SJSA1 (cell line): ENCODE results near the gene AFDN. TPM values are rescaled to one million over a fixed set of nuclear protein-coding genes. Genes with fewer than 3 reads are reported as not detected.
A peak's percentile ranks its signal among the peaks of the same experiment; 100 is the strongest.

Source experiments
- DNase-seq, 2 experiments: peaks; one replicate each; pipeline ENCODE4 v3.0.0-alpha.2; 2015 to 2020; ENCODE audit warnings: low spot score in 2 of 2, low read depth in 1 of 2
- H3K27ac ChIP-seq: fragments of 250-450 bp; sonication (Bioruptor Pico); 2 replicates; pipeline ENCODE4 v1.5.1; 2020; ENCODE audit warnings: mild to moderate bottlenecking, moderate library complexity
- H3K27me3 ChIP-seq: fragments of 250-450 bp; sonication (Bioruptor Pico); replicated peaks from 2 replicates; pipeline ENCODE4 v1.5.1; 2020; ENCODE audit warnings: mild to moderate bottlenecking, moderate library complexity
- H3K36me3 ChIP-seq: fragments of 250-450 bp; sonication (Bioruptor Pico); 2 replicates; pipeline ENCODE4 v1.5.1; 2020; ENCODE audit warnings: mild to moderate bottlenecking
- H3K4me1 ChIP-seq: fragments of 250-450 bp; sonication (Bioruptor Pico); replicated peaks from 2 replicates; pipeline ENCODE4 v1.6.1; 2021; ENCODE audit warnings: mild to moderate bottlenecking
- H3K4me3 ChIP-seq: fragments of 250-450 bp; sonication (Bioruptor Pico); 2 replicates; pipeline ENCODE4 v1.5.1; 2020; ENCODE audit warnings: mild to moderate bottlenecking
- H3K9me3 ChIP-seq: fragments of 250-450 bp; sonication (Bioruptor Pico); replicated peaks from 2 replicates; pipeline ENCODE4 v1.5.1; 2020; ENCODE audit warnings: mild to moderate bottlenecking
- total RNA-seq: library from RNA; depleted of rRNA; stranded (reverse); fragments of >200 nt; shearing (Covaris generic); gene quantifications from 2 replicates; pipeline ENCODE4 v1.2.3, GENCODE V29; 2014

The AFDN gene
- total RNA-seq, 1 experiment from 2014 or later: 88.2 TPM

GRCh38 chr6:167835260-167835659, 8.5 kb downstream of the AFDN start:
- no peak overlapping the region for H3K27ac ChIP-seq
- DNase-seq: no peak
- peaks cover 33% of the 10 kb centered on the region for H3K4me1 ChIP-seq
- H3K36me3 ChIP-seq: no peaks in the 10 kb centered on the region
- H3K9me3 ChIP-seq: no peaks in the 10 kb centered on the region
- H3K27me3 ChIP-seq: no peaks in the 10 kb centered on the region
- no peak overlapping the region for H3K4me3 ChIP-seq

GRCh38 chr6:167836721-167837120, 10.0 kb downstream of the AFDN start:
- no peak for DNase-seq
- H3K4me1 ChIP-seq: peaks cover 45% of the 10 kb centered on the region
- no peak overlapping the region for H3K27ac ChIP-seq
- H3K36me3 ChIP-seq: no peaks in the 10 kb centered on the region
- H3K4me3 ChIP-seq: no peak overlapping the region
- H3K9me3 ChIP-seq: no peaks in the 10 kb centered on the region
- H3K27me3 ChIP-seq: no peaks in the 10 kb centered on the region

- Histone ChIP-seq H3K9me3 (no peaks in the 10 kb centered on the region), H3K36me3 (no peaks in the 10 kb centered on the region)
These were observed 11.6 kb downstream of the AFDN start for GRCh38 chr6:167838207-167838748.

GRCh38 chr6:167839343-167839742, 12.6 kb downstream of the AFDN start:
- no peak for DNase-seq
- Histone ChIP-seq H3K27me3 (no peaks in the 10 kb centered on the region), H3K9me3 (no peaks in the 10 kb centered on the region), H3K36me3 (no peaks in the 10 kb centered on the region), H3K27ac (no peak overlapping the region), H3K4me3 (no peak overlapping the region), H3K4me1 (peaks cover 40% of the 10 kb centered on the region)

More at GRCh38 chr6:167838207-167838748, 11.6 kb downstream of the AFDN start:
- H3K27me3 ChIP-seq: no peaks in the 10 kb centered on the region
- peaks cover 43% of the 10 kb centered on the region for H3K4me1 ChIP-seq
- H3K4me3 ChIP-seq: no peak overlapping the region
- no peak overlapping the region for H3K27ac ChIP-seq
- no peak for DNase-seq

- Histone ChIP-seq H3K36me3 (no peaks in the 10 kb centered on the region), H3K27ac (no peak overlapping the region), H3K4me1 (peaks cover 40% of the 10 kb centered on the region), H3K27me3 (no peaks in the 10 kb centered on the region), H3K9me3 (no peaks in the 10 kb centered on the region), H3K4me3 (no peak overlapping the region)
- DNase-seq: no peak
These were observed 13.0 kb downstream of the AFDN start for GRCh38 chr6:167839755-167840154.

- Histone ChIP-seq H3K36me3 (no peaks in the 10 kb centered on the region), H3K27ac (no peak overlapping the region), H3K4me1 (peaks cover 40% of the 10 kb centered on the region), H3K4me3 (no peak overlapping the region), H3K9me3 (no peaks in the 10 kb centered on the region), H3K27me3 (no peaks in the 10 kb centered on the region)
- no peak for DNase-seq
These were observed 13.4 kb downstream of the AFDN start for GRCh38 chr6:167840160-167840525.

GRCh38 chr6:167840526-167841179, 13.9 kb downstream of the AFDN start:
- no peaks in the 10 kb centered on the region for H3K9me3 ChIP-seq
- H3K4me3 ChIP-seq: no peak overlapping the region
- peaks cover 38% of the 10 kb centered on the region for H3K4me1 ChIP-seq
- no peaks in the 10 kb centered on the region for H3K36me3 ChIP-seq
- peak in 1 of 2 experiments; percentile 48 for DNase-seq
- H3K27ac ChIP-seq: peak overlapping the region; percentile 38
- H3K27me3 ChIP-seq: no peaks in the 10 kb centered on the region

- no peaks in the 10 kb centered on the region for H3K9me3 ChIP-seq
- no peak for DNase-seq
- peaks cover 37% of the 10 kb centered on the region for H3K4me1 ChIP-seq
- no peaks in the 10 kb centered on the region for H3K36me3 ChIP-seq
- no peak overlapping the region for H3K27ac ChIP-seq
- H3K4me3 ChIP-seq: no peak overlapping the region
- no peaks in the 10 kb centered on the region for H3K27me3 ChIP-seq
These were observed 15.3 kb downstream of the AFDN start for GRCh38 chr6:167841981-167842380.

GRCh38 chr6:167842457-167842856, 15.7 kb downstream of the AFDN start:
- Histone ChIP-seq H3K4me3 (no peak overlapping the region), H3K36me3 (no peaks in the 10 kb centered on the region), H3K27me3 (no peaks in the 10 kb centered on the region), H3K27ac (no peak overlapping the region), H3K4me1 (peaks cover 37% of the 10 kb centered on the region), H3K9me3 (no peaks in the 10 kb centered on the region)
- no peak for DNase-seq

- peaks cover 36% of the 10 kb centered on the region for H3K4me1 ChIP-seq
- H3K4me3 ChIP-seq: no peak overlapping the region
- no peaks in the 10 kb centered on the region for H3K27me3 ChIP-seq
- no peaks in the 10 kb centered on the region for H3K9me3 ChIP-seq
- DNase-seq: no peak
- no peaks in the 10 kb centered on the region for H3K36me3 ChIP-seq
- no peak overlapping the region for H3K27ac ChIP-seq
These were observed 16.3 kb downstream of the AFDN start for GRCh38 chr6:167843023-167843422.

- H3K27ac ChIP-seq: no peak overlapping the region
- no peak overlapping the region for H3K4me3 ChIP-seq
- no peaks in the 10 kb centered on the region for H3K36me3 ChIP-seq
- H3K27me3 ChIP-seq: no peaks in the 10 kb centered on the region
- H3K9me3 ChIP-seq: no peaks in the 10 kb centered on the region
- H3K4me1 ChIP-seq: peaks cover 38% of the 10 kb centered on the region
- DNase-seq: no peak
These were observed 19.1 kb downstream of the AFDN start for GRCh38 chr6:167845856-167846255.

- DNase-seq: no peak
- H3K36me3 ChIP-seq: no peaks in the 10 kb centered on the region
- H3K27me3 ChIP-seq: no peaks in the 10 kb centered on the region
- H3K27ac ChIP-seq: no peak overlapping the region
- H3K4me3 ChIP-seq: no peak overlapping the region
- H3K9me3 ChIP-seq: no peaks in the 10 kb centered on the region
- H3K4me1 ChIP-seq: peaks cover 25% of the 10 kb centered on the region
These were observed 20.4 kb downstream of the AFDN start for GRCh38 chr6:167846997-167847606.

GRCh38 chr6:167847936-167848335, 21.2 kb downstream of the AFDN start:
- no peak overlapping the region for H3K4me3 ChIP-seq
- H3K4me1 ChIP-seq: peaks cover 20% of the 10 kb centered on the region
- H3K36me3 ChIP-seq: no peaks in the 10 kb centered on the region
- no peaks in the 10 kb centered on the region for H3K27me3 ChIP-seq
- no peak for DNase-seq
- H3K9me3 ChIP-seq: no peaks in the 10 kb centered on the region
- no peak overlapping the region for H3K27ac ChIP-seq

- no peak overlapping the region for H3K27ac ChIP-seq
- no peaks in the 10 kb centered on the region for H3K9me3 ChIP-seq
- H3K27me3 ChIP-seq: no peaks in the 10 kb centered on the region
- no peak overlapping the region for H3K4me3 ChIP-seq
- H3K36me3 ChIP-seq: no peaks in the 10 kb centered on the region
- no peak for DNase-seq
- H3K4me1 ChIP-seq: peaks cover 20% of the 10 kb centered on the region
These were observed 22.1 kb downstream of the AFDN start for GRCh38 chr6:167848783-167849182.
